DOHH2 (cell line): ENCODE data around the gene ECE1.

Experiments used
- EZH2phosphoT487 ChIP-seq: fragments of 200-600 bp; sonication (generic); IDR thresholded peaks from 2 replicates; pipeline ENCODE4 v1.6.1; 2017; ENCODE audit warnings: borderline replicate concordance, mild to moderate bottlenecking, antibody characterized with exemption, low read length, moderate library complexity, mixed read lengths
- TF ChIP-seq, protein P1 (sequence below): fragments of 200-600 bp; sonication (generic); IDR thresholded peaks from one replicate; pipeline ENCODE4 v1.5.1; 2014; ENCODE audit warnings: antibody characterized with exemption, mild to moderate bottlenecking, low read depth, low read length; ENCODE audit not compliant: poor library complexity, severe bottlenecking

- TF ChIP-seq, protein P1, sequence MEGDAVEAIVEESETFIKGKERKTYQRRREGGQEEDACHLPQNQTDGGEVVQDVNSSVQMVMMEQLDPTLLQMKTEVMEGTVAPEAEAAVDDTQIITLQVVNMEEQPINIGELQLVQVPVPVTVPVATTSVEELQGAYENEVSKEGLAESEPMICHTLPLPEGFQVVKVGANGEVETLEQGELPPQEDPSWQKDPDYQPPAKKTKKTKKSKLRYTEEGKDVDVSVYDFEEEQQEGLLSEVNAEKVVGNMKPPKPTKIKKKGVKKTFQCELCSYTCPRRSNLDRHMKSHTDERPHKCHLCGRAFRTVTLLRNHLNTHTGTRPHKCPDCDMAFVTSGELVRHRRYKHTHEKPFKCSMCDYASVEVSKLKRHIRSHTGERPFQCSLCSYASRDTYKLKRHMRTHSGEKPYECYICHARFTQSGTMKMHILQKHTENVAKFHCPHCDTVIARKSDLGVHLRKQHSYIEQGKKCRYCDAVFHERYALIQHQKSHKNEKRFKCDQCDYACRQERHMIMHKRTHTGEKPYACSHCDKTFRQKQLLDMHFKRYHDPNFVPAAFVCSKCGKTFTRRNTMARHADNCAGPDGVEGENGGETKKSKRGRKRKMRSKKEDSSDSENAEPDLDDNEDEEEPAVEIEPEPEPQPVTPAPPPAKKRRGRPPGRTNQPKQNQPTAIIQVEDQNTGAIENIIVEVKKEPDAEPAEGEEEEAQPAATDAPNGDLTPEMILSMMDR, result no peak
- no peak for TF ChIP-seq EZH2phosphoT487
Measured at GRCh38 chr1:21259316-21260076, 30.8 kb downstream of the ECE1 start.
